HG03095 (cell line): ENCODE data around the gene P3H1.
"Not testable (repeated sequence)": the region's sequence is repeated elsewhere in the genome, so short reads cannot be mapped to it uniquely, and the experiment has no call there.

Experiments used
- ATAC-seq: cut with Tn5 transposase; IDR thresholded peaks from one replicate; pipeline ENCODE4 v1.9.1; 2021; ENCODE audit warnings: moderate library complexity; ENCODE audit not compliant: unreplicated experiment

P3H1 gene

GRCh38 chr1:42766741-42767509 lies at the start of gene P3H1, which contains the start of gene C1orf50:
P3H1 (minus strand) TSS chr1:42767028; CDS start chr1:42766971, 57 bp downstream.
C1orf50 (plus strand) TSS chr1:42767249; CDS start chr1:42767312, 63 bp downstream.
- peak; percentile 86 for ATAC-seq

GRCh38 chr1:42815941-42816584 lies 49.2 kb upstream of the P3H1 start:
- ATAC-seq: peak; percentile 11

GRCh38 chr1:42814815-42815214 lies 48.0 kb upstream of the P3H1 start:
- not testable (repeated sequence) for ATAC-seq

GRCh38 chr1:42807056-42807668 lies 40.3 kb upstream of the P3H1 start:
- no peak for ATAC-seq

GRCh38 chr1:42806593-42806992 lies 39.8 kb upstream of the P3H1 start:
- no peak for ATAC-seq

- no peak for ATAC-seq
Measured at GRCh38 chr1:42806171-42806570, 39.3 kb upstream of the P3H1 start.

- no peak for ATAC-seq
Measured at GRCh38 chr1:42801832-42802473, 35.1 kb upstream of the P3H1 start.

GRCh38 chr1:42797979-42798378 lies 31.2 kb upstream of the P3H1 start:
- ATAC-seq: no peak

GRCh38 chr1:42797414-42797813 lies 30.6 kb upstream of the P3H1 start:
- no peak for ATAC-seq

- ATAC-seq: no peak
Measured at GRCh38 chr1:42793824-42794223, 27.0 kb upstream of the P3H1 start.

- no peak for ATAC-seq
Measured at GRCh38 chr1:42788021-42788420, 21.2 kb upstream of the P3H1 start.

- no peak for ATAC-seq
Measured at GRCh38 chr1:42786097-42786496, 19.3 kb upstream of the P3H1 start.

GRCh38 chr1:42784946-42785693 lies 18.3 kb upstream of the P3H1 start, which contains the start of gene TMEM269:
TMEM269 (plus strand) TSS chr1:42784991; CDS start chr1:42789894, 4,903 bp downstream.
- ATAC-seq: no peak

- ATAC-seq: no peak
Measured at GRCh38 chr1:42784547-42784945, 17.7 kb upstream of the P3H1 start.

GRCh38 chr1:42783092-42783491 lies 16.3 kb upstream of the P3H1 start:
- ATAC-seq: no peak

GRCh38 chr1:42780176-42780575 lies 13.3 kb upstream of the P3H1 start:
- no peak for ATAC-seq

- no peak for ATAC-seq
Measured at GRCh38 chr1:42779725-42780124, 12.9 kb upstream of the P3H1 start.

GRCh38 chr1:42777852-42778251 lies 11.0 kb upstream of the P3H1 start:
- no peak for ATAC-seq

GRCh38 chr1:42776502-42776901 lies 9.7 kb upstream of the P3H1 start:
- no peak for ATAC-seq

GRCh38 chr1:42774928-42775526 lies 8.2 kb upstream of the P3H1 start:
- ATAC-seq: no peak
